ENCODE measurements around the gene CALCB. TPM values are rescaled to one million over a fixed set of nuclear protein-coding genes. Genes with fewer than 3 reads are reported as not detected.
A peak's percentile ranks its signal among the peaks of the same experiment; 100 is the strongest.

The CALCB gene
- total RNA-seq, 1 donor from 2014 or later: 0.62 TPM

GRCh38 chr11:15114501-15115475 lies 41.4 kb downstream of the CALCB start, which contains the start of gene INSC:
TSS of gene INSC (plus strand) at chr11:15114923. CDS start at chr11:15149175, 34,252 bp downstream.
- Histone ChIP-seq H4K20me1 (ENCODE audit: low read depth) (no peaks in the 10 kb centered on the region), H3K27ac (no peak within 1 kb of the TSS), H3K4me1 (peaks cover 3% of the 10 kb centered on the region), H3K4me3 (peak within 1 kb of the TSS; percentile 52), H3K9ac (no peak within 1 kb of the TSS), H3K9me3 (ENCODE audit: low read depth) (no peaks in the 10 kb centered on the region), H3K27me3 (peaks cover 49% of the 10 kb centered on the region), H3K4me2 (peak within 1 kb of the TSS; percentile 95), H3F3A (ENCODE audit: low read depth) (no peaks in the 10 kb centered on the region), H3K36me3 (no peaks in the 10 kb centered on the region), H2AFZ (replicated peaks) (peak within 1 kb of the TSS; percentile 98), H3K79me2 (ENCODE audit: low read depth) (no peaks in the 10 kb centered on the region)
- peak; percentile 79 for DNase-seq (ENCODE audit: low spot score)
- H3K27ac Mint-ChIP-seq: no peak within 1 kb of the TSS
- no peaks in the 10 kb centered on the region for H3K36me3 Mint-ChIP-seq
- H3K4me3 Mint-ChIP-seq: peak within 1 kb of the TSS; percentile 74
- H3K4me1 Mint-ChIP-seq: peaks cover 16% of the 10 kb centered on the region
- no peaks in the 10 kb centered on the region for H3K9me3 Mint-ChIP-seq
- TF ChIP-seq EZH2 (IDR thresholded peaks at IDR 0.05) (no peak), EZH2phosphoT487 (IDR thresholded peaks at IDR 0.05) (peak; percentile 58)
- peaks cover 12% of the 10 kb centered on the region for H3K27me3 Mint-ChIP-seq (ENCODE audit: insufficient read depth, low read depth)

GRCh38 chr11:15115686-15116085 lies 42.3 kb downstream of the CALCB start:
- Histone ChIP-seq H3K79me2 (ENCODE audit: low read depth) (no peaks in the 10 kb centered on the region), H3K4me2 (no peak overlapping the region), H2AFZ (replicated peaks) (no peak overlapping the region), H3K4me1 (peaks cover 3% of the 10 kb centered on the region), H3K9me3 (ENCODE audit: low read depth) (no peaks in the 10 kb centered on the region), H3F3A (ENCODE audit: low read depth) (no peaks in the 10 kb centered on the region), H3K9ac (no peak overlapping the region), H3K36me3 (no peaks in the 10 kb centered on the region), H3K27ac (no peak overlapping the region), H3K4me3 (no peak overlapping the region), H4K20me1 (ENCODE audit: low read depth) (no peaks in the 10 kb centered on the region), H3K27me3 (peaks cover 49% of the 10 kb centered on the region)
- Mint-ChIP-seq H3K27ac (no peak overlapping the region), H3K27me3 (ENCODE audit: insufficient read depth, low read depth) (peaks cover 9% of the 10 kb centered on the region), H3K36me3 (no peaks in the 10 kb centered on the region), H3K9me3 (no peaks in the 10 kb centered on the region), H3K4me3 (no peak overlapping the region), H3K4me1 (peaks cover 16% of the 10 kb centered on the region)
- DNase-seq (ENCODE audit: low spot score): no peak
- no peak for TF ChIP-seq EZH2 (IDR thresholded peaks at IDR 0.05)
- no peak for TF ChIP-seq CTCF (IDR thresholded peaks at IDR 0.05)
- TF ChIP-seq EZH2phosphoT487 (IDR thresholded peaks at IDR 0.05): no peak

GRCh38 chr11:15117751-15118150 lies 44.4 kb downstream of the CALCB start:
- no peaks in the 10 kb centered on the region for H3K9me3 ChIP-seq (ENCODE audit: low read depth)
- Mint-ChIP-seq H3K36me3 (no peaks in the 10 kb centered on the region), H3K4me1 (peaks cover 9% of the 10 kb centered on the region), H3K9me3 (no peaks in the 10 kb centered on the region), H3K27ac (no peak overlapping the region), H3K27me3 (ENCODE audit: insufficient read depth, low read depth) (peaks cover 9% of the 10 kb centered on the region), H3K4me3 (no peak overlapping the region)
- no peak overlapping the region for H2AFZ ChIP-seq (replicated peaks)
- H3K36me3 ChIP-seq: no peaks in the 10 kb centered on the region
- no peak overlapping the region for H3K4me2 ChIP-seq
- no peak overlapping the region for H3K9ac ChIP-seq
- no peak overlapping the region for H3K4me3 ChIP-seq
- no peak overlapping the region for H3K27ac ChIP-seq
- DNase-seq (ENCODE audit: low spot score): no peak
- TF ChIP-seq EZH2 (IDR thresholded peaks at IDR 0.05) (no peak), CTCF (IDR thresholded peaks at IDR 0.05) (no peak), EZH2phosphoT487 (IDR thresholded peaks at IDR 0.05) (no peak)
- peaks cover 3% of the 10 kb centered on the region for H3K4me1 ChIP-seq
- H3K27me3 ChIP-seq: peaks cover 48% of the 10 kb centered on the region
- H4K20me1 ChIP-seq (ENCODE audit: low read depth): no peaks in the 10 kb centered on the region
- no peaks in the 10 kb centered on the region for H3F3A ChIP-seq (ENCODE audit: low read depth)
- H3K79me2 ChIP-seq (ENCODE audit: low read depth): no peaks in the 10 kb centered on the region

- peaks cover 9% of the 10 kb centered on the region for H3K27me3 Mint-ChIP-seq (ENCODE audit: insufficient read depth, low read depth)
- no peak overlapping the region for H3K4me3 Mint-ChIP-seq
- Histone ChIP-seq H3K79me2 (ENCODE audit: low read depth) (no peaks in the 10 kb centered on the region), H3K9me3 (ENCODE audit: low read depth) (no peaks in the 10 kb centered on the region), H4K20me1 (ENCODE audit: low read depth) (no peaks in the 10 kb centered on the region), H2AFZ (replicated peaks) (no peak overlapping the region), H3K4me1 (peaks cover 3% of the 10 kb centered on the region), H3K4me3 (no peak overlapping the region), H3F3A (ENCODE audit: low read depth) (no peaks in the 10 kb centered on the region), H3K9ac (no peak overlapping the region), H3K36me3 (no peaks in the 10 kb centered on the region), H3K27ac (no peak overlapping the region), H3K27me3 (peaks cover 42% of the 10 kb centered on the region), H3K4me2 (no peak overlapping the region)
- TF ChIP-seq EZH2phosphoT487 (IDR thresholded peaks at IDR 0.05) (no peak), EZH2 (IDR thresholded peaks at IDR 0.05) (no peak), CTCF (IDR thresholded peaks at IDR 0.05) (no peak)
- peaks cover 9% of the 10 kb centered on the region for H3K4me1 Mint-ChIP-seq
- H3K27ac Mint-ChIP-seq: no peak overlapping the region
- DNase-seq (ENCODE audit: low spot score): no peak
- H3K36me3 Mint-ChIP-seq: no peaks in the 10 kb centered on the region
- no peaks in the 10 kb centered on the region for H3K9me3 Mint-ChIP-seq
These were observed 45.0 kb downstream of the CALCB start for GRCh38 chr11:15118431-15118830.

Data from neural progenitor cell (in vitro differentiated cells).